NCI-H1092 (cell line): ENCODE measurements around the gene FLNC.

Experiments
- DNase-seq: peaks from one replicate; lab custom pipeline; 2025; lab: John Stamatoyannopoulos, UW

The FLNC gene

DNA sequence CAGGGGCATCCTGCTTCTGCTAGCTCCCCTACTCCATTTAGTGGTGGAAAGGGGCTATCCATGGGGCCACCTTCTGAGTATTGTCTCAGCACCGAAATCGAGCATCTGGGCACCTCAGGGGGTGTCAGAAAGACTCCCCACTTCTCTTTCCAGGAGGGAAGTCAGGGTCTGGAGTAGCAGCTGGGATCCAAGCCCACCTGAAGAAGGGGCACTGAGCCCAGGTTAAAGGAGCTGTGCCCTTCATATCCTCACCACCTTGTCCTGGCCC, 2.6 kb downstream of the FLNC start:
- DNase-seq = no peak

DNA sequence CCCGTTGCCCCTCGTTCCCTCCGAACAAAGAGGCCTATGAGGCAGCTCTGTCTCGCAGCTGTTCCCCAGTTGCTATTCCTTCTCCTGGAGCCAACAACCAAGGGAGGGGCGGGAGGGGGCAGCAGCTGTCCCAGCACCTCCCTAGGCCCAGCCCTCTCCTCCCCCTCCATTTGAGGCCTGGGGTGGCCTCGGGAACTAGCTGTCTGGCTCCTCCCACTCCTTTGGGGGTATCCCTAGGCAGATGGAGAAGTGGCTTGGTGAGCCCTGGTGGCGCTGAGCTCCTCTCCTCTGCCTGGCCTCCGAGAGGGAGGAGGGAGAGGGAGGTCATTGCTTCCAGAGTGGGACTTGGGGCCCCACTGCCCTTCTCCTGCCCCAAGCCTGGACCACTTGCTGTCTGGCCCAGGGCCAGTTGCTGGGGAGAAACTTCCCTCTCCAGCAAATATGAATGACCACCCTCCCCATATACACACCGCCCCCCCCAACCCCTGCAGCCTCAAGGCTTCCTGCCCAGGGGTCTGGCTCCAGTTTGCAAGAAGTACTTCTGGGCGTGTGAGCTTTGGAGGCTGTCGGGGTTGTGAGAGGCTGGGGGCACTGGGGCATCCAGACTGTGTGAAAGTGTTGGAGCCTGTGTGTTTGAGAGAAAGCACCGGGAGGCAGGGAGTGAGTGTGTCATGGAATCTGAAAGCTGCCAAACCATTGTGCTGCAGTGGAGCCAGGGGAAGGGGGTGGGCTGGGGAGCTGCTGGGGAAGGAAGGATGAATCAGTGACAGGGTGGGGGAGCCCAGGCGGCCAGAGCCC, 3.1 kb downstream of the FLNC start:
- DNase-seq = peak; percentile 18

DNA sequence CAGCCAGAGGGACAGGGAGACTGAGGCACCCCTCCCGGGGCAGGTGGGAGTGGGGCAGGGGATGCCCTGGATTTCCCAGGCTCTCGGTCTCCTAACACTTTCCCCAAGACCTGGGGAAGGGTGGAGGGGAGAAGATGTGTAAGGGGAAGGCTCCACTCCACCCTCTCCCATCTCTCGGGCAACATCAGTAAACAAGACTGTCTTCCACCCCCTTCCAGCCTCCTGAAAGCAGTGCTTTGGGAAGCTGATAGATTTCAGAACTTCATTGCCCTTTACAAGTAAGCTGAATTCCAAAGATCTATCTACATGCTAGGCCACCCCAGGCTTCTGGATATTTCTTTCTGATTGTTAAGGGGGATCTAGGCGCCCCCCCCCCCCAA, 3.7 kb downstream of the FLNC start:
- DNase-seq = no peak

DNA sequence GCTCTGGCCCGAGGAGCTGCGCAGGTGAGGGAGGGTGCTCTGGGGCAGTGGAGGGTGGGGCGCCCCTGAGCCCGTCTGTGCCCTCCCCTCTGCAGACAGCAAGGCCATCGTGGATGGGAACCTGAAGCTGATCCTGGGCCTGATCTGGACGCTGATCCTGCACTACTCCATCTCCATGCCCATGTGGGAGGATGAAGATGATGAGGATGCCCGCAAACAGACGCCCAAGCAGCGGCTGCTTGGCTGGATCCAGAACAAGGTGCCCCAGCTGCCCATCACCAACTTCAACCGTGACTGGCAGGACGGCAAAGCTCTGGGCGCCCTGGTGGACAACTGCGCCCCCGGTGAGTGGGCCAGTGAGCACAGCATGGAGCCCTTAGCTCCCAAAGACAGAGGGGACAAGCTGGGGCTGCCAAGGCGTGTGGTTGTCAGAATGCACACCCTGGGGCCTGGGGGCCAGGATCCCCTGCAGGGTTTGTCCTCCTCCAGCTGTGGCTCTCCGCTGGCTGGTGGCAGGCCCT, 5.1 kb downstream of the FLNC start:
- DNase-seq = no peak

DNA sequence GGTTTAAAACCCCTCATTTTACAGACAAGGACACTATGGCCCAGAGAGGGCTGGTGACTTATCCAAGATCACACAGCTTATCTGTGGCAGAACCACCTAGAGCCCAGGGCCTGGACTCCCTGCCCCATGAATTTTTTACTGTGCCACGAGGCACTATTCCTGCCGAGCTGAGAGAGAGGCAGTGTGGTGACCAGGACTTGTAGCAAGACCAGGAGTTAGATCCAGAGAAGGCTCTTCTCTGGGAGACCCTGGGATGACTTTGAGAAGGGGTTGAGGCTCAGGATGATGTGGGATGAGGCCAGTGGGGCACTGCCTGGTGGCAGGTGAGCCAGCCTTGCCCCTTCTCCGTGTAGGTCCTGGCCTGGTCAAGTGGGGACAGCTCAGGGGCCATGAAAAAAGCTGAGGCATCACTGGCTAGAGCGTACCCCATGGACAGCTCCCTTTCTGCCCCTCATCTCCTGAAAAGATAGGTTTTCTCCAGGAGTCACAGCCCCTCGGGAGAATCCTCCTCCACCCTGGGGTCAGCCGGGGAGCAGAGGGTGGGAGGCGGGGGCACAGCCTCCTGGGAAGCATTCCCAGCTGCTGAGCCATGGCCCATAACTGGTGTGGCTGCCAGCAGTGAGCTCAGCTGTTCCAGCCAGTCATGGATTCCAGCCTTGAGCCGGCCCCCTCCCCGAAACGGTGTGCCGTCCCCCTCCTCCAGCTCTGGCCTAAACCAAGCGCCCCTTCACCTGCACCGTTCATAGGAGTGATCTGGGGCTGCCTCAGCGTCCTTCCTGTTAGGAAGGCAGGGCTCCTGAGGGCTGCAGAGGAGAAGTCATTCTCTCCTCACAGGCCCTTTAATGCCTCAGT, 5.8 kb downstream of the FLNC start:
- no peak for DNase-seq

DNA sequence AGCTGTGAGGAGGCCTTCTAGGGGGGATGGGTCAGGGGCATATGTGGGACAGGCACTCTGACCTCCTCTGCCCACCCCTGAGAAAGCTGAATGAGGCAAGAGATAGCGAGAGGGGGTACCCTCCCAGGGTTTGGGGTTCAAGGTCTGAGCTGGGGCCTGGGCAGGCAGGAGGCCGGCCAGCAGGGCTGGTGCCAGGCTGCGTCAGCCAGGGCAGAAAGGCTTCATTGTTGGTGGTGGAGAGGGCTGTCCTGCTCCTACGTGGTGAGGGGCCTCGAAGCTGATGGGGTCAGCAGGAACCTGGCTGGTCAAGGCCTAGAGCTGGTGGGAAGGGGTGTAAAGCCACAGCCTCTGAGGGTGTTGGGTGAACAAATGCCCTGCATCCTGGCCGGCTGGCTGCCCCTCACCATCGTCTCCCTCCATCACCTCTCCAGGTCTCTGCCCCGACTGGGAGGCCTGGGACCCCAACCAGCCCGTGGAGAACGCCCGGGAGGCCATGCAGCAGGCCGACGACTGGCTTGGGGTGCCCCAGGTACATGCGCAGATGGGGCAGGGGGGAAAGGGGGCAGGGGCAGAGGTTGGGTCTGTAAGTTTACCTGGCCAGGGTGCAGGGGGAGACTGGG, 6.6 kb downstream of the FLNC start:
- no peak for DNase-seq

DNA sequence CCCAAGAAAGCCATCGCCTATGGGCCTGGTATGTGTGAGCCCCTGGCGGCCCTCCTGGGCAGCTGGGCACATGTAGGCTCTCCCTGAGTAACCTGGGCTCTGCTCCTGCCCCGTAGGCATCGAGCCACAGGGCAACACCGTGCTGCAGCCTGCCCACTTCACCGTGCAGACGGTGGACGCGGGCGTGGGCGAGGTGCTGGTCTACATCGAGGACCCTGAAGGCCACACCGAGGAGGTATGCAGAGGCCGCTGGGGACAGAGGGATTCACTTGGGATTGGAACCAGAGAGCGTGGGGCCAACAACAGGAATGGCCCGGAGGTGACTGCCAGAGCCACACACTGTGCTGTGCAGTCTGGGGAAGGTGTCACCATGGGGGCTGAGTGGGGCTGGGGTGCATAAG, 7.3 kb downstream of the FLNC start:
- DNase-seq = no peak

DNA sequence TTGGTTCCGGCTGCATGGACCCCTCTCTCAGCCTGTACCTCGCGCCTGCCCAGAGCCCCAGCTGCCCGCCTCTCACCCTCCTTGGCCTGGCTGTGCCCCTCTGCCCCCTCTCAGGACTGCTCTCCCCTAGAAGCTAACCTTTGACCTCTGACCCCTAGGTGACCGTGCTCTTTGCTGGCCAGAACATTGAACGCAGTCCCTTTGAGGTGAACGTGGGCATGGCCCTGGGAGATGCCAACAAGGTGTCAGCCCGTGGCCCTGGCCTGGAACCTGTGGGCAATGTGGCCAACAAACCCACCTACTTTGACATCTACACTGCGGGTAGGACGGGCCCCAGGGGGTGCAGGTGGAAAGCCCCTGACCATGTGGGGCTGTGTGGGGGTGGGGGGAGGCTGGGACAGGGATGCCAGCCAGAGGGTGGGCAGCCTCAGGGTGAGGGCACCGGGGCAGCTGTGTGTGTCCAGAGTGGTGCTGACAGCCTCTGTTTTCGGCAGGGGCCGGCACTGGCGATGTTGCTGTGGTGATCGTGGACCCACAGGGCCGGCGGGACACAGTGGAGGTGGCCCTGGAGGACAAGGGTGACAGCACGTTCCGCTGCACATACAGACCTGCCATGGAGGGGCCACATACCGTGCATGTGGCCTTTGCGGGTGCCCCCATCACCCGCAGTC, 8.0 kb downstream of the FLNC start:
- DNase-seq = no peak

DNA sequence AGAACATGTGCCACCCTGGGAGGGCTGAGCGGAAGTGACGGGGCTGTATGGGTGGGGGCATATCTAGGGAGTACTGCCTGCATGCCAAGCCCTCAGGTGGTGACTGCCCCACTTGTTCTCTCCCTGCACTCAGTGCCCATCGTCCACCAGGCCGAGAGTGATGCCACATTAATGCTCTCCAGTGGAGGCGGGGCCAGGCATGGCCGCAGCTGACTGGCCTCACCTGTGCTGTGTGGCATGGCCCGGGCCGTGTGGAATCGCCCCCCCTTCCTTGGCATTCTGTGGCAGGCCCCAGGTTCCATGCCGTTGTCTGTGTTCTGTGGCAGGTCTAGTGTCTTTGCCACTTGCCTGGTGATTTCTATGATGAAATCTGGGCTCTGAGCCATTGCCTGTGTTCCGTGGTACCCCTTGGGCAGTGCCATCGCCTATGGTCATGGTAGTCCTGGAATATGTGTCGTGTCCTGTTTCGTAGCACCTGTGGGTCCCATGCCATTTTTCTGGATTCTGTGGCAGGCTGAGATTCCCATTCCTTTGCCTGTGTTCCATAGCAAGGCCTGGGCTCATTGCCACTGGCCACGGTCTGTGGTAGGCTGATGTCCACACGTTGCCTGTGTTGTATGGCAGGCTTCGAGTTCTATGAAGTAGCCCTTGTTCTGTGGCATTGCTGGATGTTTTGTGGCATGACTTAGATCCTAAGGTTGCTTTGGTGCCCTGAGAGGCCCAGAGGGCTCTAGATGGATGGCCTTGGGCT, 8.9 kb downstream of the FLNC start:
- DNase-seq = no peak

DNA sequence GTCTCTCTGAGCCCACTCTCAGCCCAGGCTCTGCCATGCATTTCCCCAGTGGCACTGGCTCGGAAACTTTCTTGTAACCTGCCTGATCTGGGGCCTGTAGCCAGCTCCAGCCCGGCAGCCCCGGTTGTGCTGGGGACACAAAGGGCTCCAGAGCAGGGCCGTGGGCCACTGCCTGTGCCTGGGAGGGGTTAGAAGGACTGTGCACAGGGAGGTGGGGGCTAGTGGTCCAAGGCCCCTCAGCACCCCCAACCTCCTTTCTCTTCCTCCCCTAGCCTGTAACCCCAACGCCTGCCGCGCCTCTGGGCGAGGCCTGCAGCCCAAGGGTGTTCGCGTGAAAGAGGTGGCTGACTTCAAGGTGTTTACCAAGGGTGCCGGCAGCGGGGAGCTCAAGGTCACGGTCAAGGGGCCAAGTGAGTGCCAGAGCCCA, 9.6 kb downstream of the FLNC start:
- no peak for DNase-seq

DNA sequence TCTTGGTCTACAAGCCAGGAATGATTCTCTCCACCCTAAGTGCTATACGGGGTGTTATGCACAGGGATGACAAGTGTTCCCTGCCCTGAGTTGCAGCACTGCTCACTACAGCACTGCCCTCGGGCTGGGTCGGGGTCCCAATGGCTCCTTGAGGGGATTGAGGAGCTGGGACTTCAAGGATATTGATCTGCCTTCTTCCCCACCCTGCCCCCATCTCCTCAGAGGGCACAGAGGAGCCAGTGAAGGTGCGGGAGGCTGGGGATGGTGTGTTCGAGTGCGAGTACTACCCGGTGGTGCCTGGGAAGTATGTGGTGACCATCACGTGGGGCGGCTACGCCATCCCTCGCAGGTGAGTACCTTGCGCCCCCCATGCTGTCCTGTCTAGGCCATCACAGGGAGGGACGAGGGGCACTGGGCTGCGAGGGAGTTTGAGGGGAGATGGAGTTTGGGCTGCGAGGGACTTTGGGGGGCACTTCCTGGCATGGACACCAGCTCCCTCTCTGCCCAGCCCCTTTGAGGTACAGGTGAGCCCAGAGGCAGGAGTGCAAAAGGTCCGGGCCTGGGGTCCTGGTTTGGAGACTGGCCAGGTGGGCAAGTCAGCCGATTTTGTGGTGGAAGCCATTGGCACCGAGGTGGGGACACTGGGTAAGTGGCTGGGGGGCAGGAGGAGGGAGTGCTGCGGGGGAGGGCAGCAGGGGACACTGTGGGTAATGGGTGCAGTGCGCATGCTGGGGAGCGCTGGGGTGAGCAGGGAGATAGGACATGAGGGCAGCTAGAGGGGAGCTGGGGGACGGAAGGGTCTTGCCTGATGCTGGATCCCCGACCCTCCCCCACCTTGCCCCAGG, 10.3 kb downstream of the FLNC start:
- no peak for DNase-seq

DNA sequence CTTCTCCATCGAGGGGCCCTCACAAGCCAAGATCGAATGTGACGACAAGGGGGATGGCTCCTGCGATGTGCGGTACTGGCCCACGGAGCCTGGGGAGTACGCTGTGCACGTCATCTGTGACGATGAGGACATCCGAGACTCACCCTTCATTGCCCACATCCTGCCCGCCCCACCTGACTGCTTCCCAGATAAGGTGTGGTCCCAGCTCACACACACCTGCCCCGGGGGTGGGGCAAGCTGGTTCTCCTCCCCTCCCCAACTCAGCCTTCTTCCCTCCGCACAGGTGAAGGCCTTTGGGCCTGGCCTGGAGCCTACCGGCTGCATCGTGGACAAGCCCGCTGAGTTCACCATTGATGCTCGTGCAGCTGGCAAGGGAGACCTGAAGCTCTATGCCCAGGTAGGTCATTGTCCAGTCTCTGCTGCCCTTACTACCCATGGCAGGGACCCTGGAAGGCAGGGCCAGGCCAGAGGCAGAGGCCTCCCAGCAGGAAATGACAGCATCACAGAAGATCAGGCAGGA, 11.0 kb downstream of the FLNC start:
- DNase-seq = no peak

DNA sequence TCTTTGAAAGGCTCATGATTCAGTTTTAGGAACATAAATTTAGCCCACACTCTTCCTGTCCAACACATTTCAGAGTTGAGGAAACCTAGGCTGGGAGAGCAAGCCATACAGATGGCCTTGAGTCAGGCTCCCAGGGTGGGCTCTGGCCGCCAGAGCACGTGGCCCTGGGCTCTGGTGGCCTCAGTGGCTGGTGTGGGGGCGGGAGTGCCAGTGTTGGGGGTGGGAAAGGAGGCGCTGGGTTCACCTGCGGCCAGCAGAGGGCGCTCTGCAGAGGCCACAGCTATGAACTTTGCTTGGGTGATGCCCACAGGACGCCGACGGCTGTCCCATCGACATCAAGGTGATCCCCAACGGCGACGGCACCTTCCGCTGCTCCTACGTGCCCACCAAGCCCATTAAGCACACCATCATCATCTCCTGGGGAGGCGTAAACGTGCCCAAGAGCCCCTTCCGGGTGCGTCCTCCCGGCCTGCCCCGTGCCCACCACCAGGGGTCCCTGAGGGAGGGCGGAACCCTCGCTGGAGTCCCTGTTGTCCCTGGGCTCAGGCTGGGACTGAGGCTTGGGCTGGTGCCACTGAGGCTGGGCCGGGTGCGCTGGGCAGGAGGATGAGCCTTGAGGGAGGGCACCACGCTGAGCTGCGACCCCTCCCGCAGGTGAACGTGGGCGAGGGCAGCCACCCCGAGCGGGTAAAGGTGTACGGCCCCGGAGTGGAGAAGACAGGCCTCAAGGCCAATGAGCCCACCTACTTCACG, 11.9 kb downstream of the FLNC start:
- peak; percentile 31 for DNase-seq

DNA sequence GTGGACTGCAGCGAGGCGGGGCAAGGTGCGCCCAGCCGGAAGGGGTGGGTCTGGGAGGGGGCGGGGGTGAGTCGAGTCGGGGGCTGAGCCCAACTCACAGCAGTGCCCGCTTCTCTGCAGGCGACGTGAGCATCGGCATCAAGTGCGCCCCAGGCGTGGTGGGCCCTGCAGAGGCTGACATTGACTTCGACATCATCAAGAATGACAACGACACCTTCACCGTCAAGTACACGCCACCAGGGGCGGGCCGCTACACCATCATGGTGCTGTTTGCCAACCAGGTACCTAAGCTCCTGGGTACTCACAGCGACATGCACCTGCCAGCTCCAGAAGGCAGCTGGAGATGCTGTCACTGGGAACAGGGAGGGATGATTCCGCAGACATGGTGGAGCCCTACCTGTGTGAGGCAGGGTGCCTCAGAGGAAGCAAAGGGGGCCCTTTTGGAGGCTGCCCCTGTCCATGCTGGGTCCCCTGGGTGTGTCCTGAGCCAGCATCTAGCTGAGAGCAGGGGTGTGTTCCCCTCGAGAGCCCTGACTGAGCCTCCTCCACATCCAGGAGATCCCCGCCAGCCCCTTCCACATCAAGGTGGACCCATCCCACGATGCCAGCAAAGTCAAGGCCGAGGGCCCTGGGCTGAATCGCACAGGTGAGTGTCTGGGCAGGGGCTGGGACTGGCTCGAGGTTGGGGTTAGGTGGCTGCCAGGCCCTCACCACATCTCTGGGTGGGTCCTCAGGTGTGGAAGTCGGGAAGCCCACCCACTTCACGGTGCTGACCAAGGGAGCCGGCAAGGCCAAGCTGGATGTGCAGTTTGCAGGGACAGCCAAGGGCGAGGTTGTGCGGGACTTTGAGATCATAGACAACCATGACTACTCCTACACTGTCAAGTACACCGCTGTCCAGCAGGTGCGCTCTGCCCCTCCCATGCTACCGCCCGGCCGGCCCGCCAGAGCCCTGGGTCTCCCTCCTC, 12.8 kb downstream of the FLNC start:
- no peak for DNase-seq

DNA sequence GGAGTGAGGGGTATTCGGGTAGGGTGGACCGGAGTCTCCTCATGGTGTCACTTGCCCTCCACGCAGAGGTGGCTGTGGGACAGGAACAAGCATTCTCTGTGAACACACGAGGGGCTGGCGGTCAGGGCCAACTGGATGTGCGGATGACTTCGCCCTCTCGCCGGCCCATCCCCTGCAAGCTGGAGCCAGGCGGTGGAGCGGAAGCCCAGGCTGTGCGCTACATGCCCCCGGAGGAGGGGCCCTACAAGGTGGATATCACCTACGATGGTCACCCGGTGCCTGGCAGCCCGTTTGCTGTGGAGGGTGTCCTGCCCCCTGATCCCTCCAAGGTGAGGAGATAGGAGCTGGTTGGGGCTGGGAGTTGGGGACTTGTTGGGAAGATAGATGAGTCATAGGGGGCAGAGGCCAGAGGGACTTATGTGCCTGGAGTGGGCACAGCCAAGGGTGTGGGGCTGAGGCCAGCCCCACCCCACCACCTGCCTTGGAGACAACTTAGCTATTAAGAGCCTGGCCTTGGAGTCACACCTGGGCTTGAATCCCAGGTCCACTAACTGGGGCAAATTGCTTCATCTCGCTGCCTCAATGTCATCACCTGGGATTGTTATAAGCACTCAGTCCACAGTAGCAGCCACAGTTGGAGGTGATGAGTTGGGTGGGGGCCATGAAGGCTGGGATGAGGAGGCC, 13.9 kb downstream of the FLNC start:
- DNase-seq = no peak

DNA sequence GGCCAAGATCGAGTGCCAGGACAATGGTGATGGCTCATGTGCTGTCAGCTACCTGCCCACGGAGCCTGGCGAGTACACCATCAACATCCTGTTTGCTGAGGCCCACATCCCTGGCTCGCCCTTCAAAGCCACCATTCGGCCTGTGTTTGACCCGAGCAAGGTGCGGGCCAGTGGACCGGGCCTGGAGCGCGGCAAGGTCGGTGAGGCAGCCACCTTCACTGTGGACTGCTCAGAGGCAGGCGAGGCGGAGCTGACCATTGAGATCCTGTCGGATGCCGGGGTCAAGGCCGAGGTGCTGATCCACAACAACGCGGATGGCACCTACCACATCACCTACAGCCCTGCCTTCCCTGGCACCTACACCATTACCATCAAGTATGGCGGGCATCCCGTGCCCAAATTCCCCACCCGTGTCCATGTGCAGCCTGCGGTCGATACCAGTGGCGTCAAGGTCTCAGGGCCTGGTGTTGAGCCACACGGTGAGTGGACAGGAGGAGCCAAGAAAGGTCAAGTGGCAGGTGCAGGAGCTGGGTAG, 14.6 kb downstream of the FLNC start:
- no peak for DNase-seq

DNA sequence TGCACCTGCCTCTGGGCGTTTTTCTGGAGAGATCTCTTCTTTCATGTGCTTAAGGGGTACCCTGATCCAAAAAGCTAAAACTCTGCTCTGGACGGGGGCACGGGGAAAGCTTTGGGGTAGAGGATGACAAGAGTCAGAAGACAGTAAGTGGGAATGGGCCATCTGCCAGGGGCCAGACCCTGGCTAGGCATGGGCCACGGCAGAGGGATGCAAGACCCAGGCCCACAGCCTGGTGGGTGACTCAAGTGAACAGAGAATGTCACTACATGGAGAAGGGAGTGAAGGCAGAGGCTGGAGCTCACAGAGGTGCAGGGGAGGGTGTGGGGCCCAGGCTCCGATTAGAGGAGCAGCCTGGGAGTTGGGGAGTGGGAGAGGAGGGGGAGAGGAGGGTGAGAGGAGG, 15.3 kb downstream of the FLNC start:
- no peak for DNase-seq

DNA sequence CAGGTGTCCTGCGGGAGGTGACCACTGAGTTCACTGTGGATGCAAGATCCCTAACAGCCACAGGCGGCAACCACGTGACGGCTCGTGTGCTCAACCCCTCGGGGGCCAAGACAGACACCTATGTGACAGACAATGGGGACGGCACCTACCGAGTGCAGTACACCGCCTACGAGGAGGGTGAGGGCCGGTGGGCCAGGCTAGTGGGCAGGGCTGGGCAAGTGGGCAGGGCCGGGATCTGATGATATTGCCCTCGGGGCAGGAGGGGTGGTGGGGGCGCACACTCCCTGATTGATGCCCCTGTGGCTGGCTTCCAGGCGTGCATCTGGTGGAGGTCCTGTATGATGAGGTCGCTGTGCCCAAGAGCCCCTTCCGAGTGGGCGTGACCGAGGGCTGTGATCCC, 15.8 kb downstream of the FLNC start:
- no peak for DNase-seq
